Thymus (tissue), 11 donors: ENCODE data around the gene RSPH9. TPM values are rescaled to one million over a fixed set of nuclear protein-coding genes. Genes with fewer than 3 reads are reported as not detected.

Source experiments
- DNase-seq, 9 donors: peaks; one replicate each; pipeline ENCODE4 v3.0.0-alpha.2; 2013; ENCODE audit warnings: low spot score in 9 of 9, low read depth in 6 of 9, missing footprints in 1 of 9
- H3K27ac ChIP-seq, 2 donors: one replicate each; pipeline ENCODE4 v1.5.1; 2013; ENCODE audit warnings: control low read depth in 1 of 2, low read depth in 1 of 2, low read length in 1 of 2, mild to moderate bottlenecking in 1 of 2, moderate library complexity in 1 of 2
- H3K27me3 ChIP-seq, 2 donors: one replicate each; pipeline ENCODE4 v1.5.1; 2013; ENCODE audit warnings: low read length in 1 of 2; ENCODE audit not compliant: control insufficient read depth in 2 of 2, insufficient read depth in 1 of 2
- H3K36me3 ChIP-seq, 2 donors: one replicate each; pipeline ENCODE4 v1.5.1; 2013; ENCODE audit warnings: low read length in 1 of 2, mild to moderate bottlenecking in 1 of 2, moderate library complexity in 1 of 2; ENCODE audit not compliant: control insufficient read depth in 2 of 2, insufficient read depth in 2 of 2
- H3K4me1 ChIP-seq, 2 donors: one replicate each; pipeline ENCODE4 v1.5.1; 2013; ENCODE audit warnings: low read length in 2 of 2; ENCODE audit not compliant: control insufficient read depth in 2 of 2, insufficient read depth in 2 of 2
- H3K4me3 ChIP-seq, 2 donors: one replicate each; pipeline ENCODE4 v1.5.1; 2013; ENCODE audit warnings: low read length in 2 of 2, control low read depth in 1 of 2, mild to moderate bottlenecking in 1 of 2
- H3K9me3 ChIP-seq, 2 donors: one replicate each; pipeline ENCODE4 v1.5.1; 2013; ENCODE audit warnings: low read length in 1 of 2, mild to moderate bottlenecking in 1 of 2; ENCODE audit not compliant: control insufficient read depth in 2 of 2, insufficient read depth in 1 of 2
- WGBS: extraction: QIAGEN DNeasy Blood & Tissue Kit; methylation state at CpG from one replicate; pipeline ENCODE4 v1.1.7; 2013; 5-methylcytosine and 5-hydroxymethylcytosine counted together
- polyA plus RNA-seq: library from polyadenylated mRNA; stranded (reverse); fragments of 200-250 nt; gene quantifications from one replicate; pipeline ENCODE4 v1.2.3, GENCODE V29; 2013
- total RNA-seq: library from RNA; stranded (reverse); fragments of 120-200 nt; gene quantifications from one replicate; pipeline ENCODE4 v1.2.4, GENCODE V29; 2013
- donor health status: healthy.

RSPH9 gene
- total and polyA plus RNA-seq, 2 donors = 0.09 to 0.25 TPM

DNA sequence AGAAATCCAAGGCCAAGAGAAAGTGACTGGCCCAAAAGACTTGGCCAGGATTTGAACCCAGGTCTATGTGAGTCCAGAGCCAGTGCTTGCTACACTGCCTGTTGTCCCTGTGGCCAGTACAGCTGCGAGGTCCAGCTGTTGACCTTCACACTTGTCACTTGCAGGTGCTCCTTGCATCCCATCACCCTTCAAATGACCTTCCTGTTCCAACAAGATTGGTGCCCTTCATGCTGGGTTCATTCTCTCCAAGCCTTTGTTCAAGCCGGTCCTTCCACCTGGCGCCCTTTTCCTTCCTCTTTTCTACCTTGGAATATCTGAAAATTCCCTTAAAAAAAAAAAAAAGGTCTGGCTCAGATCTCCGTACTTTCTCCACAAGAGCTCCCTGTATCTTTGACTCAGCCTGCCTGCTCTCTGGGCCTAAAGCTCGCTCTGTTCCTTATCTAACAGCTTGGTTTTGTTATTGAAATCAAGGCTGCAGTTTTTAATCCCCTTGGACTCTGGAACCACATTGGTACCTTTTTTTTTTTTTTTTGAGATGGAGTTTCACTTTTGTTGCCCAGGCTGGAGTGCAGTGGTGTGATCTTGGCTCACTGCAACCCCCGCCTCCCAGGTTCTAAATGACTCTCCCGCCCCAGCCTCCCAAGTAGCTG lies 64.9 kb downstream of the RSPH9 start:
- Histone ChIP-seq H3K27ac (no peak overlapping the region), H3K4me1 (peaks cover 0 to 18% of the 10 kb centered on the region in 2 donors), H3K36me3 (no peaks in the 10 kb centered on the region), H3K4me3 (no peak overlapping the region), H3K9me3 (no peaks in the 10 kb centered on the region), H3K27me3 (no peaks in the 10 kb centered on the region)
- no peak for DNase-seq
- 93% methylated on average over 7 of the region's 7 CpGs for WGBS

GRCh38 chr6:43710576-43710975 lies 65.7 kb downstream of the RSPH9 start:
- Histone ChIP-seq H3K4me3 (no peak overlapping the region), H3K4me1 (peaks cover 0 to 20% of the 10 kb centered on the region in 2 donors), H3K27me3 (no peaks in the 10 kb centered on the region), H3K36me3 (no peaks in the 10 kb centered on the region), H3K27ac (no peak overlapping the region), H3K9me3 (no peaks in the 10 kb centered on the region)
- no peak for DNase-seq
- 95% methylated on average over 4 of the region's 4 CpGs for WGBS

DNA sequence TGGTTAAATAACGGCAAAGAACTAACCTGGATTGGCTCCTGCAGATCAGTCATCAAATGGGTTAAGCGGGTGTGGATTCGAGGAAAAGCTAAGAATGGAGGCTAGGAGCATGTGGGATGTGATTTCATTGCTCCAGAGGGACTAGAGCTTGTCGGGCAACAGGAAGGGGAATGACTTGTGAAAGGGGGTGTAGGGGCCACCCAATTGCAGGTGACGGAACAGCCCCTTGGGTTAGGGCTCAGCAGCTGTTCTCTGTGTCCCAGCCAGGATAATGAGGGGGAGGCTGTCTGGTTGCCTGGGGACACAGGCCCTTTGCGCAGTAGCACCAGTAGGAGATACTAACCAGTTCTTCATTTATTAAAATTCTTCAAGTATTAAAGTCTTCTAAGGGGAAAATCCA lies 67.7 kb downstream of the RSPH9 start:
- Histone ChIP-seq H3K27ac (no peak overlapping the region), H3K9me3 (no peaks in the 10 kb centered on the region), H3K27me3 (peaks cover 0 to 2% of the 10 kb centered on the region in 2 donors), H3K4me1 (peaks cover 0 to 12% of the 10 kb centered on the region in 2 donors), H3K4me3 (no peak overlapping the region), H3K36me3 (no peaks in the 10 kb centered on the region)
- DNase-seq = no peak
- 94% methylated on average over 6 of the region's 6 CpGs for WGBS

DNA sequence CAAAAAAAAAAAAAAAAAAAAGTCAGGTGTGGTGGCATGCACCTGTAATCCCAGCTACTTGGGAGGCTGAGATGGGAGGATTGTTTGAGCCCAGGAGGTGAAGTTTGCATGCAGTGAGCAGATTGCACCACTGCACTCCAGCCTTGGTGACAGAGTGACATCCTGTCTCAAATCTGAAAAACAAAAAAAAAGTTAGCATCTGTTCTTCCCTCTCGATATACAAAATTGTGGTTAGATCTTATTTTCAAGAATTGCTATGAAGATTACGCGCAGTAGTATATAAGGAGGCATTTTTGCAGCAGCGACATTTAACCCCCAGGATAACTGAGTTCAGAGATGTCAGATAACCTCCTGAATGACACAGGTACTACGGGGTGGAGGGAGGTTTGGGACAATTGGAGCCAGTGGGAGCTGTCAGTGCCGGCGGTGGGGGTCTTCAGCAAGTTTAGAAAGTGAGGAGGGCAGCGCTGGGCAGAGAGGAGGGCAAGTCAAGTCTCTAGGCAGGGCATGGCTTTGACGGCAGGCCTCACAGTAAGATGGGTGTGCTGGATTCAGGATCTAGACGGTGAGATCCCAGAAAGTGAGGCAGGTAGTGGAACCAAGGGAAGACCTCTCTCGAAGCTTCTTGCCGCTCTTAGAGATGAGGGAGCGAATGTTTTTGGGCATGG lies 68.9 kb downstream of the RSPH9 start:
- H3K4me3 ChIP-seq = no peak overlapping the region
- no peaks in the 10 kb centered on the region for H3K9me3 ChIP-seq
- WGBS = 90% methylated on average over 13 of the region's 13 CpGs
- H3K36me3 ChIP-seq = no peaks in the 10 kb centered on the region
- no peak overlapping the region for H3K27ac ChIP-seq
- H3K4me1 ChIP-seq = peaks cover 0 to 12% of the 10 kb centered on the region in 2 donors
- H3K27me3 ChIP-seq = peaks cover 0 to 2% of the 10 kb centered on the region in 2 donors
- no peak for DNase-seq

DNA sequence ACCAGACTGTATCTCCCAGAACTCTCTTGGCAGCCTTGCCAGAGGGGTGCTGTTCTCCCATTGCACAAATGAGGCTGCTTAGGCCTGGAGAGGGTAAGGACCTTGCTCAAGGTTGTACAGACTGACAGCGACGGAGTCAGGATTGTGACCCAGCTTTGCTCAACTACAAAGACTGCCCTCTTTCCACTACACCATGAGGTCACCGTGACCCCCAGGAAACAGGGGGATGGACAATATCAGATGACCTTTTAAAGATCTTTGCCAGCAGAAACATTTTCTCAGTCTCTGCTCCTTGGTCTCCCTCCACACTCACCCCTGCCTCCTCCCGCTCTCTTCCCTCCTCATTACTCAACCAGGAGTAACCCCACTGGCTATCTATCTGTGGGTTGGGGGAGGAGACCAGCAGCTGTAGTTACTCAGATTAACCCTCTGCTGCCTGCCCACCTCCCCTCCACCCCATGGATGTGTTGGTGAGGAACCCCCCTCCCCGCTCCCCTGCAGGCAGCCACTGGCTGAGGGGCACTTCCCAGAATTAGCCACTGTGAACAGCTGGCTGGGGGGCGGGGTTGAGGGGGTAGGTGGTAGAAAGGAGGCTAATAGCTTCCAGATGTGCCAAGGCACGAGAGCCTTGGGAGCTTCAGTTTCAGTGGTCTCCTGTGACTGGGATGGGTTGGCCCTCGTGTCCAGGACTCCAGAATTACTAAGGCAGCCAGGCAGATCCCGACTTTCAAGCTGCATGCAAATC lies 69.6 kb downstream of the RSPH9 start:
- Histone ChIP-seq H3K27ac (no peak overlapping the region), H3K27me3 (peaks cover 2% of the 10 kb centered on the region in 2 donors), H3K4me1 (peaks cover 0 to 12% of the 10 kb centered on the region in 2 donors), H3K4me3 (no peak overlapping the region), H3K36me3 (no peaks in the 10 kb centered on the region), H3K9me3 (no peaks in the 10 kb centered on the region)
- DNase-seq = no peak
- 86% methylated on average over 9 of the region's 9 CpGs for WGBS

DNA sequence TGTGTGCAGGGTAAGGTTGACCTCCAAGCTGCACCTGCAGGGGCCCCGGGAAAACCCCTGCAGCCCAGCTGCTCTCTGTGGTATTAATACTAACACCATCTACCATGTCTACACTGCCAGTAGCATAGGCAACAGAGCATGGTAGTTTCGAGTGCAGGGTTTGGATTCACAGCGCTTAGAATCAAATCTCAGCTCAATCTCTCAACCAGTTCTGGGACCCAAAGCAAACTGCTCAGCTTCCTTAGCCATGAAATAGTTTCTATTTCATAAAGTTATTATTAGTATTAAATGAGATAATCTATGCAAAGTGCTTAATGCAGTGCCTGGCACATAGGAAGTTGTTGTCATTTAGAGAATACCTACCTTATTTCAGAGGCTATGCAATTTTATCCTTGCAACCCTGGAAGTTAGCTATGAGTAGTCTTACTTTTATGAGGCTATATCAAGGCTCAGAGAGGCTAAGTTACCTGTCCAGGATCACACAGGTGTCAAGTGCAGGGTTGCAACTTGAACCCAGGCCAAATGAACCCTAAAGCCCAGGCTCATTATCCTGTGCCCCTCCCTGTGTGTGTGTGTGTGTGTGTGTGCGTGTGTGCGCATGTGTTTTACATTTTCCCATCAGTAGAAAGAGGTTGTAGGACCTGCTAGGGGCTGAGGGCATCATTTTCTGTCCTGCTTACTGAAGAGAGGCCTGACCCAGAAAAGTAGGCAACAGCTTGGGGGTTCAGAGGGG lies 70.4 kb downstream of the RSPH9 start:
- Histone ChIP-seq H3K36me3 (no peaks in the 10 kb centered on the region), H3K27me3 (peaks cover 2 to 4% of the 10 kb centered on the region in 2 donors), H3K4me1 (peaks cover 0 to 12% of the 10 kb centered on the region in 2 donors), H3K4me3 (no peak overlapping the region), H3K9me3 (no peaks in the 10 kb centered on the region), H3K27ac (peak overlapping the region in 1 of 2 donors; percentile 7)
- 90% methylated on average over 5 of the region's 5 CpGs for WGBS
- DNase-seq = no peak

DNA sequence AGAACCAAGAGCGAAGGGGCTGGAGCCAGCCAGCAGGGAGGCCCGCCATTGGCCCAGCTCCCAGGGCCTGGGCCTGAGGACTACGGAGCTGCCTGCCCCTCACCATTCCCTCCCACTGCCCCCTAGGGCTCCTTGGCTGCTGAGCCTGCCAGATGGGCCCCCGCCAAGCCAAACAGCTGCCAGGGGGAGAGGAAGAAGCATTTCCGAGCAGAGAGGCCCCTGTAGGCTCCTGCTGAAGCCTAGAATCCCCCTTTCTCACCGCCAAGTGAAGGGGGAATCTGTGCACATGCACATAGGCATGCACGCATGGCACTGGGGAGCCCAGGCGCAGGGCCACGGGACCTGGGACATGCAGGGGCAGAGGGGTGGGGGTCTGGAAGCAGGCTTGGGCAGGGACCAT lies 71.3 kb downstream of the RSPH9 start:
- Histone ChIP-seq H3K4me3 (no peak overlapping the region), H3K4me1 (peaks cover 0 to 12% of the 10 kb centered on the region in 2 donors), H3K27ac (no peak overlapping the region), H3K27me3 (peaks cover 2 to 4% of the 10 kb centered on the region in 2 donors), H3K9me3 (no peaks in the 10 kb centered on the region), H3K36me3 (no peaks in the 10 kb centered on the region)
- 81% methylated on average over 9 of the region's 9 CpGs for WGBS
- DNase-seq = no peak

- peaks cover 0 to 12% of the 10 kb centered on the region in 2 donors for H3K4me1 ChIP-seq
These were observed 72.6 kb downstream of the RSPH9 start for GRCh38 chr6:43717389-43717788.

More at GRCh38 chr6:43717389-43717788, 72.6 kb downstream of the RSPH9 start:
- no peaks in the 10 kb centered on the region for H3K9me3 ChIP-seq
- DNase-seq = no peak
- no peaks in the 10 kb centered on the region for H3K36me3 ChIP-seq
- H3K27me3 ChIP-seq = peaks cover 2 to 4% of the 10 kb centered on the region in 2 donors
- no peak overlapping the region for H3K4me3 ChIP-seq
- H3K27ac ChIP-seq = no peak overlapping the region
- 93% methylated on average over 8 of the region's 8 CpGs for WGBS
